ENCODE measurements around the gene LRIG2. TPM values are rescaled to one million over a fixed set of nuclear protein-coding genes. Genes with fewer than 3 reads are reported as not detected.

Gene LRIG2
- total and polyA plus RNA-seq, 9 of the 15 experiments (the other 6 are each of a cell fraction or from before 2014, with no cell fraction given): 1.8 to 28.1 (median 11.5) TPM

DNA sequence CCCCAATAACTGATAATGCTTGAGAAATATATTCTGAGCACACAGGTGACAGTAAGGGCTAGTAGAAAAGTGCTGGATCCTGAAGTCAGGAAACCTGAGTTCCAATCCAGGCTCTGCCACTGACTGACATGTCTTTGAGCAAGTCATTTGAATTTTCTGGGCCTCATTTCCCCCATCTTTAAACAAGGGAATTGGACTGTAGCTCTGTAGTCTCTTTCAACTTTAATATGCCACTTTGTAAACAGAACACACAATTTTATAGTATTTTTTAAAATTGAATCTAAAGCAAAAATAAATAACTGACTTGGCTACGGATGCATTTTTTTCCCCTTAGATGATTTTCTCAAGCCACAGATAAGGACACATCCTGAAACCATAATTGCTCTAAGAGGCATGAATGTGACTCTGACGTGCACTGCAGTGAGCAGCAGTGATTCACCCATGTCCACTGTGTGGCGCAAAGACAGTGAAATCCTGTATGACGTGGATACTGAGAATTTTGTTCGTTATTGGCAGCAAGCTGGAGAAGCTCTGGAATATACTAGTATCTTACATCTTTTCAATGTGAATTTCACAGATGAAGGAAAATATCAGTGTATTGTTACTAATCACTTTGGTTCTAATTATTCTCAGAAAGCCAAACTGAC, 37.0 kb downstream of the LRIG2 start:
- H3K27me3 ChIP-seq (ENCODE audit: control insufficient read depth in 2 of 2, insufficient read depth in 2 of 2, low read length in 2 of 2): no peaks in the 10 kb centered on the region
- no peak overlapping the region for H3K27ac ChIP-seq (ENCODE audit: extremely low read depth, low read depth, low read length)
- H3K9me3 ChIP-seq (replicated peaks; ENCODE audit: control insufficient read depth, insufficient read depth, low read depth, low read length): no peaks in the 10 kb centered on the region
- intact Hi-C loops (cut with micrococcal nuclease): no loop called here
- FAIRE-seq (peak; percentile 82), ATAC-seq (peak; percentile 55; the same call in 2 of the 3 replicates), DNase-seq (ENCODE audit: extremely low read depth in 1 of 4, low spot score in 3 of 4) (peak in 2 of 4 experiments; percentile 23 to 29)
- H4K20me1 ChIP-seq (replicated peaks; ENCODE audit: control insufficient read depth, insufficient read depth, low read length): 0 out of 2 replicates have a peak, but pooled peaks cover 2% of the 10 kb centered on the region
- peaks cover 87% of the 10 kb centered on the region for H3K36me3 ChIP-seq (ENCODE audit: control insufficient read depth, insufficient read depth, low read length)
- no peak overlapping the region for H3K9ac ChIP-seq (ENCODE audit: insufficient read depth in 1 of 2, low read depth in 2 of 2, low read length in 2 of 2)
- 52% methylated on average over 5 of the region's 5 CpGs for WGBS (ENCODE audit: insufficient coverage, low coverage, missing lambda C conversion rate)
- ChIA-PET CTCF (ENCODE audit: low intra/inter-chr PET ratio) (no interaction called here), POLR2A (interaction anchor here (1.0 kb wide), 1 partner anchor 24 kb away, joined by 3 read pairs; no protein-coding TSS in a partner anchor)
- H3K79me2 ChIP-seq (ENCODE audit: control insufficient read depth, insufficient read depth, low read length): no peaks in the 10 kb centered on the region
- no peak overlapping the region for H3K4me2 ChIP-seq (ENCODE audit: insufficient read depth, low read length)
- H3K4me3 ChIP-seq: no peak overlapping the region
- no peaks in the 10 kb centered on the region for H3K4me1 ChIP-seq (replicated peaks in 1 of 2; ENCODE audit: control insufficient read depth in 2 of 2, insufficient read depth in 2 of 2, low read length in 2 of 2)
- no peaks in the 10 kb centered on the region for H3K9me1 ChIP-seq (ENCODE audit: control insufficient read depth, insufficient read depth, low read length)
- in situ Hi-C loops (cut with MboI): no loop called here
- H2AFZ ChIP-seq (ENCODE audit: low read depth, low read length): no peak overlapping the region
- no TSS peak for BruUV-seq (replicated peaks)
- TF ChIP-seq KLF10 (CRISPR knock-in tag; IDR thresholded peaks at IDR 0.05): no peak
- no peak for TF ChIP-seq PCBP2 (IDR thresholded peaks at IDR 0.05; ENCODE audit: low read depth, low read length, poor library complexity, severe bottlenecking)
- no peak for TF ChIP-seq CREBBP (IDR thresholded peaks at IDR 0.05; ENCODE audit: low read depth, low read length)
- peak in 1 of 2 experiments; percentile 90; a peak in 2 of 4 replicates for TF ChIP-seq RCOR1 (IDR thresholded peaks at IDR 0.05; ENCODE audit: borderline replicate concordance in 1 of 2, low read depth in 2 of 2, low read length in 2 of 2)
- TF ChIP-seq CBX8 (IDR thresholded peaks at IDR 0.05; ENCODE audit: borderline replicate concordance, extremely low read depth, low read depth, low read length, poor library complexity, severe bottlenecking): no peak
- TF ChIP-seq TOE1 (IDR thresholded peaks at IDR 0.05; ENCODE audit: borderline replicate concordance): no peak
- TF ChIP-seq TOE1 (CRISPR knock-in tag; IDR thresholded peaks at IDR 0.05; ENCODE audit: borderline replicate concordance, low read depth): no peak
- no peak for TF ChIP-seq ATF1 (CRISPR knock-in tag; IDR thresholded peaks at IDR 0.05)
- peak; percentile 58 for TF ChIP-seq ATF1 (tag; IDR thresholded peaks at IDR 0.05)
- TF ChIP-seq, protein P1, sequence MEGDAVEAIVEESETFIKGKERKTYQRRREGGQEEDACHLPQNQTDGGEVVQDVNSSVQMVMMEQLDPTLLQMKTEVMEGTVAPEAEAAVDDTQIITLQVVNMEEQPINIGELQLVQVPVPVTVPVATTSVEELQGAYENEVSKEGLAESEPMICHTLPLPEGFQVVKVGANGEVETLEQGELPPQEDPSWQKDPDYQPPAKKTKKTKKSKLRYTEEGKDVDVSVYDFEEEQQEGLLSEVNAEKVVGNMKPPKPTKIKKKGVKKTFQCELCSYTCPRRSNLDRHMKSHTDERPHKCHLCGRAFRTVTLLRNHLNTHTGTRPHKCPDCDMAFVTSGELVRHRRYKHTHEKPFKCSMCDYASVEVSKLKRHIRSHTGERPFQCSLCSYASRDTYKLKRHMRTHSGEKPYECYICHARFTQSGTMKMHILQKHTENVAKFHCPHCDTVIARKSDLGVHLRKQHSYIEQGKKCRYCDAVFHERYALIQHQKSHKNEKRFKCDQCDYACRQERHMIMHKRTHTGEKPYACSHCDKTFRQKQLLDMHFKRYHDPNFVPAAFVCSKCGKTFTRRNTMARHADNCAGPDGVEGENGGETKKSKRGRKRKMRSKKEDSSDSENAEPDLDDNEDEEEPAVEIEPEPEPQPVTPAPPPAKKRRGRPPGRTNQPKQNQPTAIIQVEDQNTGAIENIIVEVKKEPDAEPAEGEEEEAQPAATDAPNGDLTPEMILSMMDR (IDR thresholded peaks at IDR 0.05 in 2 of 3, conservative IDR thresholded peaks at IDR 0.05 in 1 of 3; ENCODE audit: insufficient read depth in 2 of 3, low read depth in 1 of 3, low read length in 3 of 3): peak in 2 of 3 experiments; percentile 26 to 32; a peak in 2 of 6 replicates
- TF ChIP-seq, protein P2, sequence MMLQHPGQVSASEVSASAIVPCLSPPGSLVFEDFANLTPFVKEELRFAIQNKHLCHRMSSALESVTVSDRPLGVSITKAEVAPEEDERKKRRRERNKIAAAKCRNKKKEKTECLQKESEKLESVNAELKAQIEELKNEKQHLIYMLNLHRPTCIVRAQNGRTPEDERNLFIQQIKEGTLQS (IDR thresholded peaks at IDR 0.05): peak; percentile 33; the same call in 1 of the 2 replicates
- TF ChIP-seq, protein P2 (CRISPR knock-in tag; conservative IDR thresholded peaks at IDR 0.05): no peak
- TF ChIP-seq KDM1A (IDR thresholded peaks at IDR 0.05): 0 out of 4 replicates have a peak, but pooled peaks of 1 of the 2 experiments have one; percentile 37
- peak; percentile 83 for TF ChIP-seq CREM (IDR thresholded peaks at IDR 0.05; ENCODE audit: low read depth)
- TF ChIP-seq CEBPG (CRISPR knock-in tag; IDR thresholded peaks at IDR 0.05): peak; percentile 32; the same call in 1 of the 2 replicates
- peak in 1 of 2 experiments; percentile 79; a peak in 2 of 4 replicates for TF ChIP-seq CEBPG (tag; conservative IDR thresholded peaks at IDR 0.05 in 1 of 2, IDR thresholded peaks at IDR 0.05 in 1 of 2)
- TF ChIP-seq ZNF589 (CRISPR knock-in tag; IDR thresholded peaks at IDR 0.05; ENCODE audit: low read depth): 0 out of 2 replicates have a peak, but pooled peaks have one; percentile 78
- 0 out of 2 replicates have a peak, but pooled peaks have one; percentile 62 for TF ChIP-seq FOSL1 (tag; conservative IDR thresholded peaks at IDR 0.05)
